IPS-18a (cell line): ENCODE measurements around the gene AGPAT2.

Source experiments
- H3K27ac ChIP-seq: one replicate; pipeline ENCODE4 v1.5.1; 2013; ENCODE audit warnings: low read length
- H3K27me3 ChIP-seq: one replicate; pipeline ENCODE4 v1.6.1; 2013; ENCODE audit warnings: mild to moderate bottlenecking, low read length; ENCODE audit not compliant: control insufficient read depth, insufficient read depth
- H3K36me3 ChIP-seq: one replicate; pipeline ENCODE4 v1.6.1; 2013; ENCODE audit warnings: low read depth, low read length; ENCODE audit not compliant: control insufficient read depth
- H3K4me1 ChIP-seq: one replicate; pipeline ENCODE4 v1.6.1; 2013; ENCODE audit warnings: low read depth, low read length; ENCODE audit not compliant: control insufficient read depth
- H3K4me3 ChIP-seq: one replicate; pipeline ENCODE4 v1.5.1; 2013; ENCODE audit warnings: low read length
- H3K9ac ChIP-seq: one replicate; pipeline ENCODE4 v1.6.1; 2013; ENCODE audit warnings: mild to moderate bottlenecking, low read length, moderate library complexity
- H3K9me3 ChIP-seq: one replicate; pipeline ENCODE4 v1.6.1; 2013; ENCODE audit warnings: low read depth, low read length; ENCODE audit not compliant: control insufficient read depth

Gene AGPAT2

DNA sequence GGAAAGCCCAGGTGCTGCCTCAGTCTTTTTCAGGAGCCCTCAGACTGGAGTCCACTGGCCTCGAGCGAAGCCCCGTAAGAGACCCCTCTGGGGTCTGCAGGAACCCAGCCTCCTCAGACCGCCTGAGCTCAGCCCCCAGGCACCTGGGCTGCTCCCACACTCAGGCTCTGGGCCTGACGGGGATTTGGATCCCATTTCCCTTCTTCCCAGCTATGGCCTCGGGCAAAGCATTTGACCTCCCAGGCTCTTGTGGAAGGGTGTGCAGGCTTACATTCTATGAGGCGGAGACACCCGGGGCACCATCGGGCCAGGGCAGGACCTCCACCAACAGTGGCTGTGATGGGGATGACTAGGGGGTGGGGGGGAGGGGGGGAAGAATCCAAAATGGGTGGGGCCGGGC lies 4.5 kb downstream of the AGPAT2 start:
- Histone ChIP-seq H3K4me3 (no peak overlapping the region), H3K9ac (no peak overlapping the region), H3K9me3 (no peaks in the 10 kb centered on the region), H3K27ac (no peak overlapping the region), H3K4me1 (peaks cover 7% of the 10 kb centered on the region), H3K36me3 (no peaks in the 10 kb centered on the region), H3K27me3 (peaks cover 15% of the 10 kb centered on the region)

DNA sequence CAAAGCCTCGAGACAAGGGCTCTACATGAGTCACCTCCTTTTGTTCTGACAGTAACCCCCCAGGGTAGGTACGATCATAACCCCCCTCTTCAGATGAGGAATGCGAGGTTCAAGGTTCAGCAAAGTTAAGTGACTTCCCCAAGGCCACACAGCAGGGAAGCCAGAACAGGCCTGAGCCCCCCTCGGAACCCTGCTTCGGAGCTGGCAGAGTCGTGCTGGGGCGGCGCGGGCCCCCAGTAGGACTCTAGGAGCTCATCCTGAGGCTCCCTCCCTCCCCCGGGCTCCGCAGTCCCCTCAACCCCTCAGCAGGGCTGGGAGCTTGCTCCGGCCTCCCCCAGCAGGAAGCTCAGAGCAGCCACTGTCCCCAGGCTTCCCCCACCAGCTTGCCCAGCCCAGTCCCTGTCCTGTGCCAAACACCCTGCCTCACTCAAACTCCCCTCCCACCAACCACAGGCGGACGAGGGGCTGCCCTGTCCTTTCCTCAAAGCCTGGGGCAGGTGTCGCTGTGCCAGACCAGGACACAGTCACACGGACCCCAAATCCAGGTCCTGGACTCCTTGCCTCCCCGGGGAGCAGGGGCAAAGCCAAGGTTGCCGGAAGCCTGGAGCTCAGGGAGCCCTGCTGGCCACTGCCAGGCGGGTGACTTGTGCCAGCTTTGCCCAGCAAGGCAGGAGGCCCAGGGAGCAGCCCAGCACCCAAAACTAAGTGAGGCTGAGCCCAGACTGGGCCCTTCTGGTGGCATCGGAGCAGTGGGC lies 5.1 kb downstream of the AGPAT2 start:
- Histone ChIP-seq H3K4me1 (peaks cover 7% of the 10 kb centered on the region), H3K27ac (no peak overlapping the region), H3K36me3 (no peaks in the 10 kb centered on the region), H3K9ac (no peak overlapping the region), H3K4me3 (no peak overlapping the region), H3K27me3 (peaks cover 15% of the 10 kb centered on the region), H3K9me3 (no peaks in the 10 kb centered on the region)

DNA sequence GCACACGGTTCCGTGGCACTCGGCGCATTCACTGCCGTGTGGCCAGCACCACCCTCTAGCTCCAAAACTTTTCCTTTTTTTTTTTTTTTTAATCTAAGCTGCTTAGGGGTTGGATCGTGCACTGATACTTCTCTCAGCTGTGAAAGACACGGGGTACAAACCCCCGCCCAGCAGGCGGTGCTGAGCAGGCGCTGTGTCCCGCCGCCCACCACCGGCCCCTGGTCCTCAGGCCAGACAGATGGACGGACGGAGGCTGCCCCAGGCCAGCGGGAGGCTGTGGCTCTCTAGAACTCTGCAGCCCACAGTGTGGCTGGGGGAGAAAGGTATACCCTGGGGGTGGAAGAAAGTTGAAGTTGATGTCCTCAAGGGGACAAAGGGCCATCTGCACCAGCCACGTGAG lies 6.2 kb downstream of the AGPAT2 start:
- Histone ChIP-seq H3K9me3 (no peaks in the 10 kb centered on the region), H3K27me3 (peaks cover 10% of the 10 kb centered on the region), H3K4me3 (no peak overlapping the region), H3K36me3 (no peaks in the 10 kb centered on the region), H3K27ac (no peak overlapping the region), H3K4me1 (peaks cover 4% of the 10 kb centered on the region), H3K9ac (no peak overlapping the region)

DNA sequence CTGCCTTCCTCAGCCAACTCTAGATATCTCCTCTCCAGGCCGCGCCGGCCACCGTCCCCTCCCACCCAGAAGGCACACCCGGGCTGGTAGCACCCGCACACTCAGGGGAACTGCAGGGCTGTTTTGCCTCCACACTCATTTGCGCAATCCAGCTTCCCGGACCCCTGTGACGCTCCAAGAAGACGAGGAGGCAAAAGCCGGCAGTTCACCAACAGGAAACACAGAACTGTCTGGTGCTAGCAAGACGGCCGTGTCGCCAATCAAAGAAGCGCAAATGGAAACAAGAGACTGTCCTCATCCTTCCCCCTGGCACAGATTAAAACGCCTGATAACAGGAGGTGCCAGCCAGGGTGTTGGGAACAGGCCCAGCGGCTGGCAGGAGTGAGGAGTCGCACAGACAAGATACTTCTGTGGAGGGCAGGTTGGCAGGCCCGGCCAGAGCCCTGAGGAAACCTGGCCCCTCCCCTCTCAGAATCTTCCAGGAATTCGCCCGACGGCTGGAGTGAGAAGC lies 7.8 kb downstream of the AGPAT2 start:
- Histone ChIP-seq H3K4me3 (no peak overlapping the region), H3K4me1 (no peaks in the 10 kb centered on the region), H3K27me3 (no peaks in the 10 kb centered on the region), H3K9ac (no peak overlapping the region), H3K36me3 (no peaks in the 10 kb centered on the region), H3K9me3 (no peaks in the 10 kb centered on the region), H3K27ac (no peak overlapping the region)

DNA sequence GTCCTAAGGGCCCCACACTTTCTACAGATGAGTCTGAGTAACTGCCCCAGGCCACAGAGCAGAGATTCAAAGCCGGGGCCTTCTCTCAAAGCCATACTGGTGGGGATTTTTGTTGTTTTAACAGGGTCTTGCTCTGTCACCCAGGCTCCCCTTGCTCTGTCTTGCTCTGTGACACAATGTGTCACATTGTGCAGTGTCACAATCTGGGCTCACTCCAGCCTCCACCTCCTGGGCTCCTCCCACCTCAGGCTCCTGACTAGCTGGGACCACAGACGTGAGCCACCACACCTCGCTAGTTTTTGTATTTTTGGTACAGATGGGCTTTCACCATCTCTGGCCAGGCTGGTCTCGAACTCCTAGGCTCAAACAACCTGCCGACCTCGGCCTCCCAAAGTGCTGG lies 8.6 kb downstream of the AGPAT2 start:
- no peaks in the 10 kb centered on the region for H3K27me3 ChIP-seq
- no peaks in the 10 kb centered on the region for H3K4me1 ChIP-seq
- H3K9ac ChIP-seq = no peak overlapping the region
- H3K36me3 ChIP-seq = no peaks in the 10 kb centered on the region
- H3K9me3 ChIP-seq = no peaks in the 10 kb centered on the region
- no peak overlapping the region for H3K4me3 ChIP-seq
- no peak overlapping the region for H3K27ac ChIP-seq

DNA sequence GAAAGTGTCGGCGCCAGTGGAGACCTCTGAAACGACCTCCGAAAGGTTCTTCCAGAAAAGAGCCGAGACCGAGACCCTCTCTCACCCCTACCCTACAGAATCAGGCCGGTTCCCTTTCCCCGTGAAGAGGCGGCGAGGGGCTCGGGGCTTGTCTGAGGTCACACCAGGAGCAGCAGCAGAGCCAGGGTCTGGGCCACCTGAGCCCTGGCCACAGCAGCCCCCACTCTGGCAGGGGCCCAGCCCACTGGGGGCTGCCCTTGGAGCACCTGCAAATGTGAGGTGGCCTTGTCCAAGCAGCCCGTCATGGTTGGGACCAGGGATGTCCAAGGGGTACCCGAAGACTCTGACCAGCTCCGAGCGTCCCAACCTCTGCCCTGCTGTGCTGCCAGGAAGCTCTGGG lies 9.2 kb downstream of the AGPAT2 start:
- H3K27ac ChIP-seq = no peak overlapping the region
- H3K36me3 ChIP-seq = no peaks in the 10 kb centered on the region
- H3K9ac ChIP-seq = no peak overlapping the region
- H3K27me3 ChIP-seq = no peaks in the 10 kb centered on the region
- no peaks in the 10 kb centered on the region for H3K9me3 ChIP-seq
- H3K4me1 ChIP-seq = no peaks in the 10 kb centered on the region
- H3K4me3 ChIP-seq = no peak overlapping the region

DNA sequence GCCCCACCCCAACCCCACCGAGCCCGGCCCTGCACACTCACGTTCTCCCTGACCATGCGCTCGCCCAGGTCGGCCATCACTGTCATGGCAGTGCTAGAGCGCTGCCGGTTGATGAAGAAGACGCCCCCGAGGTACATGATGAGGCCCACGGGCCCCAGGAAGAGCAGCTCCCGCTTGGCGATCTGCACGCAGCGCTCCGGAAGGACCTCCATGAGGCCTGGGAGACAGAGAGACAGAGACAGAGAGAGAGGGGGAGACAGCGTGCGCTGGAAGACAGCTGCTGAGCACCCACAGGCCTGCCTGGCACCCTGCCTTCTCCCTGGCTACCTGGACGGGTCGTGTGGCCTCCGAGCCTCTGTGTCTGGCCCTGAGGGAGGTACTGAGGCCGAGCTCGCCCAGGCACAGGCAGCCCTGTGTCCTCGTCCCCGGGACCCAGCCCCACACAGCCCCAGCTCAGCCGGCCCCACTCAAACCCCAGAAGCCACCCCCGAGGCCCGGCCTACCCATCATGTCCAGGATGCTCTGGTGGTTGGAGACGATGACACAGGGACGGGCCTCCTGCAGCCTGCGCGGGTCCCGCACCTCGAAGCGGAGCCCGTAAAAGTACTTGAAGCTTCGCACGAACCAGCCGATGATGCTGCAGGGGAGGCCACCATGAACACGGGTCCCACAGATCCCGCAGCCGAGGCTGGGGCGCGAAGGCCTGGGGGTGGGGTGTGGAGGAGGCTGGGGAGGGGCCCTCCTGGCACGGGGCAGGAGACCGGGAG lies 10.2 kb downstream of the AGPAT2 start:
- Histone ChIP-seq H3K9me3 (no peaks in the 10 kb centered on the region), H3K27ac (no peak overlapping the region), H3K36me3 (no peaks in the 10 kb centered on the region), H3K4me3 (no peak overlapping the region), H3K27me3 (no peaks in the 10 kb centered on the region), H3K4me1 (no peaks in the 10 kb centered on the region), H3K9ac (no peak overlapping the region)

DNA sequence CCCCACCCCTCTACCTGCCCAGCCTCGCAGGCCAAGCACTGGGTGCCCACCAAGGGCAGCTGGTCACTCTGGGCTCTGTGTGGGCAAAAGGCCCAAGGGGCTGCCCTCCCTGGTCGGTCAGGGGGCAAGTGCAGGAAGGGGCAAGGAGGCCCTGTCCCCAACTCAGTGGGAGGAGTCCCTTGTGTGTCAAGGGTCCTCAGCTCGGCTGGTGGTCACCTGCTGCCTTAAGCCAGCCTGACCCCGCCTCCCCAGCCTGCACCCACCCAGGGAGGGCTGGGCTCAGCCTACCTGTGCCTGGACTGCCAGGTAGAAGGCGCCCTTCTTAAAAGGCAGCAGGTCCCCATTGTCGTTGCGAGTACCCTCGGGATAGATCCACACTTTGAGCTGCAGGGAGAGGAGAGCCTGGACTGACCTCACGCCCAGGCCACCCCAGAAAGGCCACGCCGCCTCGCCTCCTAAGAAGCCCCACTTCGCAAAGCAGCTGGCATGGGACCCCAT lies 10.9 kb downstream of the AGPAT2 start:
- Histone ChIP-seq H3K4me1 (no peaks in the 10 kb centered on the region), H3K27me3 (no peaks in the 10 kb centered on the region), H3K4me3 (no peak overlapping the region), H3K9me3 (no peaks in the 10 kb centered on the region), H3K9ac (no peak overlapping the region), H3K27ac (no peak overlapping the region), H3K36me3 (no peaks in the 10 kb centered on the region)

DNA sequence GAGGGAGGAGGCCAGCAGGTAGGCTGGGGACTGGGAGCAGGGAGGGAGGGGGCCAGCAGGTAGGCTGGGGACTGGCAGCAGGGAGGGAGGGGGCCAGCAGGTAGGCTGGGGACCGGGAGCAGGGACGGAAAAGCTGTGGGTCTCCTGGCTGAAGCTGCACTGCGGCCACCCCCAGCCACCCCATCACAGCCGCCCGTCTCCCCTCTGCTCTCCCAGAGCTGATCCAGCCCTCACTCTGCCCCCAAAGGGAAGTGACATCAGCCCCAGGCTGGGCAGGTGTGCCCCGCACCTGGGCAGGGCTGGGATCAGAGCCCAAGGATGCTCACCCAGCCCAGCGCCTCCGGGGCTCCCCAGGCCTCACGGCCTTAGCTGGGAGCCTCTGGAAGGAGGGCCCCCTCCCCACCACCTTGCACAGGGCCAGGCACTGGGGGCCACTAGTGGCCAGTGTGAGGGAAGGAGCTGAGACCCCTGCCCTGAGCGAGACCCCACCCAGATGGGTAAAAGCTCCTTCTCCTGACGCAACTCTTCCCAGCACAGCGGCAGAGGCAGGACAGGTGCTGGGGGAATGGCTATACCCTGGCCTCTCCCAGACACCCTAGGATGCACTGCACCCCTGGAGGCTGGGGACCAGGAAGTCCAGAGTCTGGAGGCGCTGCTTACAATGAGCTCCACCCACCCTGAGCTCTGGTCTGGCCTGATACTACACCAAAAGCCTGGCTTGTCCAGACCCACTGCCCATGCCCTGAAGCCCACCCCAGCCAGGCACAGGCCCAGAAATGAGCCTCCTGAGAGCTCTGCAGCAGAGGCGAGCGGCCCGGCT lies 11.6 kb downstream of the AGPAT2 start:
- Histone ChIP-seq H3K27me3 (no peaks in the 10 kb centered on the region), H3K4me1 (no peaks in the 10 kb centered on the region), H3K36me3 (no peaks in the 10 kb centered on the region), H3K9ac (no peak overlapping the region), H3K9me3 (no peaks in the 10 kb centered on the region), H3K27ac (no peak overlapping the region), H3K4me3 (no peak overlapping the region)

DNA sequence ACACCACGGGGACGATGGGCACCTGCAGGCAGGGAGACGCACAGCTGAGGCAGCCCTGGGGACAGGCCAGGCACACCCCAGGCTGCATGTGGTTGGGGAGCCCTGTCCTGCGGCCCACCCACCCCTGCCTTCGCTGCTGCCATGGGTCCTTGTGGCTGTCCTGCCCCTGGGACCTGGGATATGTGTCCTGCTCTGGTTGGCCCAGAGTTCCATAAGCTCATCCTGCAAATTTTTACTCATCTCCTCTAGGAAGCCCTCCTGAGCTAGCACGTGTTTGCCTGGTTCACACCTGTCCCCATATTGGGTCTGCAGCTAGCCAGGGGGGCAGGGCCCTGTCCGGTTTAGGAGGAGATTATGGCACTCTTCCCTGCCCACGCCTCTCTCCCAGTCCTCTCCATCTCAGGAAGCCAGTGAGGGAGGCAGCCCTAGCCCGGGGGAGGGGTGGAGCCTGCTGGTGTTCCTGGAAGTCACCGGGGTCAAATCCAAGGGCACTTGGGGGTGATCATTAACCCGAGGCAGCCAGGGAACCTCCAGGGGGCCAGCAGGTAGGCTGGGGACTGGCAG lies 12.4 kb downstream of the AGPAT2 start:
- Histone ChIP-seq H3K9ac (no peak overlapping the region), H3K4me1 (no peaks in the 10 kb centered on the region), H3K27ac (no peak overlapping the region), H3K36me3 (no peaks in the 10 kb centered on the region), H3K4me3 (no peak overlapping the region), H3K9me3 (no peaks in the 10 kb centered on the region), H3K27me3 (no peaks in the 10 kb centered on the region)
